H1 (cell line): ENCODE results near the gene C14orf119.

Experiments
- POLR2A ChIP-seq, 2 experiments: IDR thresholded peaks; 1 replicate in 1 of 2; 2 replicates in 1 of 2; pipeline ENCODE4 v1.6.1; 2011; ENCODE audit warnings: low read depth in 2 of 2, low read length in 2 of 2, mild to moderate bottlenecking in 2 of 2; ENCODE audit errors: control extremely low read depth in 1 of 2
- TF ChIP-seq, protein P1 (sequence below), 3 experiments: IDR thresholded peaks; 1 replicate in 2 of 3; 2 replicates in 1 of 3; pipeline versions ENCODE4 v1.5.1 to v1.6.1; 2011; ENCODE audit warnings: low read length in 3 of 3, mild to moderate bottlenecking in 3 of 3, inconsistent platforms in 2 of 3, low read depth in 1 of 3, moderate library complexity in 1 of 3; ENCODE audit not compliant: insufficient read depth in 1 of 3; ENCODE audit errors: control extremely low read depth in 1 of 3

GRCh38 chr14:23114120-23114458 is 18.8 kb downstream of the C14orf119 start:
- TF ChIP-seq, protein P1, sequence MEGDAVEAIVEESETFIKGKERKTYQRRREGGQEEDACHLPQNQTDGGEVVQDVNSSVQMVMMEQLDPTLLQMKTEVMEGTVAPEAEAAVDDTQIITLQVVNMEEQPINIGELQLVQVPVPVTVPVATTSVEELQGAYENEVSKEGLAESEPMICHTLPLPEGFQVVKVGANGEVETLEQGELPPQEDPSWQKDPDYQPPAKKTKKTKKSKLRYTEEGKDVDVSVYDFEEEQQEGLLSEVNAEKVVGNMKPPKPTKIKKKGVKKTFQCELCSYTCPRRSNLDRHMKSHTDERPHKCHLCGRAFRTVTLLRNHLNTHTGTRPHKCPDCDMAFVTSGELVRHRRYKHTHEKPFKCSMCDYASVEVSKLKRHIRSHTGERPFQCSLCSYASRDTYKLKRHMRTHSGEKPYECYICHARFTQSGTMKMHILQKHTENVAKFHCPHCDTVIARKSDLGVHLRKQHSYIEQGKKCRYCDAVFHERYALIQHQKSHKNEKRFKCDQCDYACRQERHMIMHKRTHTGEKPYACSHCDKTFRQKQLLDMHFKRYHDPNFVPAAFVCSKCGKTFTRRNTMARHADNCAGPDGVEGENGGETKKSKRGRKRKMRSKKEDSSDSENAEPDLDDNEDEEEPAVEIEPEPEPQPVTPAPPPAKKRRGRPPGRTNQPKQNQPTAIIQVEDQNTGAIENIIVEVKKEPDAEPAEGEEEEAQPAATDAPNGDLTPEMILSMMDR (IDR thresholded peaks at IDR 0.05; ENCODE audit: control extremely low read depth in 1 of 3, insufficient read depth in 1 of 3, low read depth in 1 of 3, low read length in 3 of 3): no peak
- no peak for TF ChIP-seq POLR2A (IDR thresholded peaks at IDR 0.05; ENCODE audit: control extremely low read depth in 1 of 2, low read depth in 2 of 2, low read length in 2 of 2)
